Cardiac septum (tissue), 1 donor: ENCODE results near the gene ZNF846. TPM values are rescaled to one million over a fixed set of nuclear protein-coding genes. Genes with fewer than 3 reads are reported as not detected.
"Not testable (repeated sequence)": the region's sequence is repeated elsewhere in the genome, so short reads cannot be mapped to it uniquely, and the experiment has no call there.

Source experiments
- DNase-seq: peaks from one replicate; pipeline ENCODE4 v3.0.0-alpha.2; 2020; ENCODE audit warnings: low spot score
- intact Hi-C: fragments of 100-400 bp; cut with DNase I; formaldehyde crosslinking; loops from one replicate; pipeline ENCODE4 v1.14.0; 2022
- long read RNA-seq: library from polyadenylated mRNA; unstranded; transcript quantifications from one replicate; pipeline ENCODE4 v2.0.0, GENCODE V29; 2021
- total RNA-seq: library from RNA; stranded (reverse); fragmentation: NEBNext Ultra II Directional; extraction: Animal tissue kit (Norgen Biotek cat#: 25700); gene quantifications from one replicate; pipeline ENCODE4 v1.2.1, GENCODE V29; 2021
- donor health status: DM: no; HTN: no; CAD: no.

ZNF846 gene
- 10.5 TPM for total RNA-seq
- long read RNA-seq, partial matches to known transcripts: 0 of 6 reads
- long read RNA-seq, other reads (novel, unspliced or antisense): 4 of 6 reads

- DNase-seq: peak; percentile 97
- intact Hi-C loops: loop anchor here (2.0 kb wide), 2 partner anchors 94 to 148 kb away; partner anchors contain the start of genes ZNF561 and ZNF562
These were observed at the start of gene ZNF846 for GRCh38 chr19:9768175-9769112. ZNF846 (minus strand) TSS chr19:9768738; CDS start chr19:9764950, 3,788 bp downstream.

- intact Hi-C loops: no loop called here
- no peak for DNase-seq
These were observed 49.7 kb upstream of the ZNF846 start for GRCh38 chr19:9818175-9818733.

GRCh38 chr19:9811139-9811538 is 42.6 kb upstream of the ZNF846 start:
- no peak for DNase-seq
- intact Hi-C loops: no loop called here

GRCh38 chr19:9808855-9809824 is 40.6 kb upstream of the ZNF846 start:
- intact Hi-C loops: no loop called here
- no peak for DNase-seq

- DNase-seq: no peak
- intact Hi-C loops: no loop called here
These were observed 38.3 kb upstream of the ZNF846 start for GRCh38 chr19:9806803-9807202.

GRCh38 chr19:9801976-9802375 is 33.4 kb upstream of the ZNF846 start:
- intact Hi-C loops: no loop called here
- no peak for DNase-seq

GRCh38 chr19:9799162-9799561 is 30.6 kb upstream of the ZNF846 start:
- intact Hi-C loops: loop anchor here (5.0 to 10.0 kb wide), 4 partner anchors 364 to 654 kb away; partner anchors contain the start of genes ZNF266 and ZNF317
- DNase-seq: no peak

GRCh38 chr19:9797871-9798270 is 29.3 kb upstream of the ZNF846 start:
- intact Hi-C loops: loop anchor here (2.0 to 10.0 kb wide), 5 partner anchors 171 to 653 kb away; partner anchors contain the start of genes ZNF266 and ZNF317
- DNase-seq: no peak

- DNase-seq: peak; percentile 86
- intact Hi-C loops: loop anchor here (2.0 to 10.0 kb wide), 5 partner anchors 169 to 651 kb away; partner anchors contain the start of genes ZNF266 and ZNF317
These were observed 27.7 kb upstream of the ZNF846 start for GRCh38 chr19:9796113-9796773.

GRCh38 chr19:9793071-9793591 is 24.6 kb upstream of the ZNF846 start:
- peak; percentile 80 for DNase-seq
- intact Hi-C loops: loop anchor here (2.0 to 10.0 kb wide), 4 partner anchors 172 to 648 kb away; partner anchors contain the start of genes ZNF266, ZNF317 and ZNF561

GRCh38 chr19:9792206-9793070 is 23.9 kb upstream of the ZNF846 start:
- intact Hi-C loops: loop anchor here (1.0 to 10.0 kb wide), 5 partner anchors 27 to 648 kb away; partner anchors contain the start of genes FBXL12, ZNF266, ZNF317 and ZNF561
- peak; percentile 96 for DNase-seq

- intact Hi-C loops: loop anchor here (1.0 to 10.0 kb wide), 5 partner anchors 28 to 647 kb away; partner anchors contain the start of genes FBXL12, ZNF266, ZNF317 and ZNF561
- DNase-seq: peak; percentile 97
These were observed 23.1 kb upstream of the ZNF846 start for GRCh38 chr19:9791552-9792205.

GRCh38 chr19:9791073-9791367 is 22.5 kb upstream of the ZNF846 start:
- not testable (repeated sequence) for DNase-seq
- intact Hi-C loops: loop anchor here (10.0 kb wide), 3 partner anchors 356 to 646 kb away; partner anchors contain the start of genes ZNF266 and ZNF317

GRCh38 chr19:9789579-9789978 is 21.0 kb upstream of the ZNF846 start:
- intact Hi-C loops, DNase-seq: not testable (repeated sequence)

- intact Hi-C loops: no loop called here
- no peak for DNase-seq
These were observed 20.5 kb upstream of the ZNF846 start for GRCh38 chr19:9789066-9789465.

GRCh38 chr19:9788604-9789003 is 20.1 kb upstream of the ZNF846 start:
- intact Hi-C loops, DNase-seq: not testable (repeated sequence)

GRCh38 chr19:9786819-9787218 is 18.3 kb upstream of the ZNF846 start:
- intact Hi-C loops: no loop called here
- DNase-seq: no peak
